Stimulated activated naive CD8-positive, alpha-beta T cell treated with anti-CD3 and anti-CD28 coated beads, Interleukin-15, amount 100 ng/mL, for 72 hours (primary cell): Measurements from ENCODE around the gene MAP1B.
A peak's percentile ranks its signal among the peaks of the same experiment; 100 is the strongest.

Experiments used
- ATAC-seq: fragments of 150-1000 bp; cut with Tn5 transposase; 2 replicates; pipeline ENCODE4 v1.10.0; 2021; ENCODE audit warnings: mild to moderate bottlenecking, moderate library complexity
- DNase-seq, 2 donors: peaks; one replicate each; pipeline ENCODE4 v3.0.0; 2021 to 2022
- H3K27ac Mint-ChIP-seq, 2 donors: one replicate each; pipeline ENCODE4 v1.8.0; 2022; ENCODE audit warnings: mild to moderate bottlenecking in 2 of 2, mixed read lengths in 2 of 2, moderate library complexity in 2 of 2
- H3K27me3 Mint-ChIP-seq: one replicate; pipeline ENCODE4 v1.8.0; 2022; ENCODE audit warnings: mixed read lengths
- H3K4me1 Mint-ChIP-seq: one replicate; pipeline ENCODE4 v1.8.0; 2022; ENCODE audit warnings: mild to moderate bottlenecking, mixed read lengths
- H3K4me3 Mint-ChIP-seq, 2 donors: one replicate each; pipeline ENCODE4 v1.8.0; 2022; ENCODE audit warnings: mild to moderate bottlenecking in 2 of 2, mixed read lengths in 2 of 2, moderate library complexity in 1 of 2
- H3K9me3 Mint-ChIP-seq, 2 donors: one replicate each; pipeline ENCODE4 v1.8.0; 2022; ENCODE audit warnings: mixed read lengths in 2 of 2

Gene MAP1B

DNA sequence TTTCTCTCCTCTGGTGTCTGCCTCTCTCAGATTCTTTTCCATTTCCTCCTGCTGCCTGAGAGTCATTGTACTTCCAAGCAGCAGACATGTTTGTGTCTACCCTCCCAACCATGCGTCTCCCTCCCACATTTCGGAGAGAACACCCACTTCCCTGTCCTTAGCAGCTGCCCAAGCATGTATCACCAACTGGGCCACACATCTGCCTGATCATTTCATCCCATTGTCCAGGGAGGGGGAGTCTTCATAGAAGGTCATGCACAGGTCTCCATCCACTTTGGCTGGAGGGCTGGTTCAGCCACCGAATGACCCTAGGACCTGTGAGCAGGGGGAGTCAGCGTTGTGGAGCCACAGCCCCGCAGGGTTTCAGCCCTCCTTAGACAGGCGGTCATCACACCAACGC lies 75.4 kb downstream of the MAP1B start:
- Mint-ChIP-seq H3K4me3 (no peak overlapping the region), H3K27ac (no peak overlapping the region), H3K4me1 (no peaks in the 10 kb centered on the region), H3K27me3 (peaks cover 44% of the 10 kb centered on the region), H3K9me3 (no peaks in the 10 kb centered on the region)
- ATAC-seq (no peak), DNase-seq (no peak)

DNA sequence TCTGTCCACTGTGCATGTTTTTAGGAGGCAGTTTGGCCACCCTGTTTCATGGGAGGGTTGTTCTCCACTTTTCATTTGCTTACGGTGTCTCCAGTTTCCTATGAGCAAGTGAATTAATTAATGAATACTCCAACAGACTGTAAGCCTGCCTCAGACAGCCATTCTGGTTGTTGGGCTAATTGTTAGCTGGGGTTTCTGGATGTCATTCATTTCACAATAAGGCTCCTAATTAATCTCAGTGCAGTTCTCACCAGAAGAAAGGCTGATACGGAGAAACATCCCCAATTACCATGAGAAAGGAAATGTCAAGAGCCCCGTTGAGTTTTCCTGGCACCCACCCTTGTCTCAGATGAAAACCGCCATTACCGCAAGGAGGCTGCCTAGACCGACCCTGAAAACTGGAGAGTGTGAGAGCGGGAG lies 75.8 kb downstream of the MAP1B start:
- ATAC-seq (no peak), DNase-seq (no peak)
- no peaks in the 10 kb centered on the region for H3K4me1 Mint-ChIP-seq
- H3K4me3 Mint-ChIP-seq, result no peak overlapping the region
- no peak overlapping the region for H3K27ac Mint-ChIP-seq
- H3K27me3 Mint-ChIP-seq, result peaks cover 39% of the 10 kb centered on the region
- no peaks in the 10 kb centered on the region for H3K9me3 Mint-ChIP-seq

- Mint-ChIP-seq H3K27me3 (peaks cover 31% of the 10 kb centered on the region), H3K27ac (no peak overlapping the region), H3K9me3 (no peaks in the 10 kb centered on the region), H3K4me3 (no peak overlapping the region), H3K4me1 (no peaks in the 10 kb centered on the region)
- ATAC-seq (no peak), DNase-seq (no peak)
Observed at GRCh38 chr5:72184408-72184807, 77.1 kb downstream of the MAP1B start.

DNA sequence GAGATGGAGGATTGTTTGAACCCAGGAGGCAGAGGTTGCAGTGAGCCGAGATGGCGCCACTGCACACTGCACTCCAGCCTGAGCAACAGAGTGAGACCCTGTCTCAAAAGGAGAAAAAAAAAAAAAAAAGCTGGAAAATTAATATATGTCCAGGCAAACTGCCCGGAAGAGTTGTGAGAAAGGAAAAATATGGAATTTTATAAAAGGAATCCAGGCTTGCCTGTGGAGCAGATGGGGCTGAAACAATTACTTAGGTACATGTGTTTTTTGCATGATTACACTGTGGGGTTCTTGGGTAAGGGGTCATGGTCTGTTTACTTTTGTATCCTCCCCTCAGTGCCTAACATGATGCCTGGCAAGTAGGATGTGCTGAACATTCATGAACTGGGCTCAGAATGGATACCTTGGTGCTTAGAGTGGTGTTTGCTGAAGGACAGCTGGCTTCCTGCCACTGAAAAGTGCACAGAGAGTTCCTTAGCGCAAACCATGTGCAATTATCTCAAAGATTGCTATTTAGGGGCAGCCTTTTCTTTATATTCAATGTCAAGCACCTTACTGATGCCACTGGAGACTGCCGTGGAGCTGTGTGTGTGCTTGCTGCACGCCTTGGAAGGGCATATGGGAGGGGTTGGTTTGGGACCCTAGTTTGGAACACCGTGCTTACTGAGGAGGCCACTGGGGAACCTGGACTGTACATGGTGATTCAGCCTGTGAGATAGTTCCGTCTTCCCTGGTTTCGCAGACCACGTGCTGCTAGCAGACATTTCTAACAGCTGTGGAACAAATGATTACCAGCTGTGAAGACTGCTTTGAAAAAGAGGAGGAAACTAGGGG lies 78.4 kb downstream of the MAP1B start:
- Mint-ChIP-seq H3K27ac (no peak overlapping the region), H3K4me3 (no peak overlapping the region), H3K27me3 (peaks cover 29% of the 10 kb centered on the region)

DNA sequence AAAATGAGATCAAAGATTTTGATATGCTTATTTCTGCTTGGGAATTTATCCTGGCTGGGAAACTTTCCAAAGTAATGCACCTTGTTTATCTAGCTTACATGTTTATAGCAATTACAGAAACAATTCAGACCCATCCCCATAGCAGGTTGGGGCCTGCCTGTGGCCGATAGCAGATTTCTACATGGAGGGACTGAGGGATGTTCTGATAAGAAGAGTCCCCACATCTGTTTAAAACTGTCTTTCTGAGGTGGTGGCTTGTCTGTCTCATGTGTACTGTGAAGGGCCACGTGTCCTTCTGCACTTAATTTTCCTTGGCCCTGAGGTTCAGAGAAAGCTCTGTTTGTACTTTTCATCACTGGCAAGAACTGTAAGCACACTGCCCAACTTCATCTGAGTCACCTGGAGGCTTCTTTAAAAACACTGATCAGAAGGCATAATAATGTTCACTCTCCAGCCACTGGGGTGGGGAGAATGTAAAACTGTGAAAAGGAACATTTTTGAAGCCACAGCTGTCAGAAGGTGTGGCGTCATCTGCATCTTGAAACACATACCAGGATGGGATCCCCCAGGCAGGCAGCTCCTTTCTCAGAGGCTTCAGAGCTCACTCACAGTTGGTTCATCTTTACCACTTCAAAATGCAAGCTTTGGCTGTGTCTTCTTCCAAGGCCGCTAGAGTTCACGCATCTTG lies 80.3 kb downstream of the MAP1B start:
- H3K27me3 Mint-ChIP-seq, result peaks cover 31% of the 10 kb centered on the region
- DNase-seq (peak in 1 of 2 donors; percentile 27), ATAC-seq (peak; percentile 82)
- H3K4me3 Mint-ChIP-seq, result no peak overlapping the region
- H3K4me1 Mint-ChIP-seq, result no peaks in the 10 kb centered on the region
- H3K27ac Mint-ChIP-seq, result no peak overlapping the region
- H3K9me3 Mint-ChIP-seq, result no peaks in the 10 kb centered on the region

More for the DNA sequence above, 78.4 kb downstream of the MAP1B start:
- no peaks in the 10 kb centered on the region for H3K9me3 Mint-ChIP-seq
- ATAC-seq (no peak), DNase-seq (no peak)
- H3K4me1 Mint-ChIP-seq, result no peaks in the 10 kb centered on the region

GRCh38 chr5:72188166-72188565 lies 80.9 kb downstream of the MAP1B start:
- H3K27ac Mint-ChIP-seq, result no peak overlapping the region
- H3K4me1 Mint-ChIP-seq, result no peaks in the 10 kb centered on the region
- no peaks in the 10 kb centered on the region for H3K9me3 Mint-ChIP-seq
- H3K27me3 Mint-ChIP-seq, result peaks cover 28% of the 10 kb centered on the region
- ATAC-seq, result no peak
- no peak for DNase-seq
- no peak overlapping the region for H3K4me3 Mint-ChIP-seq

DNA sequence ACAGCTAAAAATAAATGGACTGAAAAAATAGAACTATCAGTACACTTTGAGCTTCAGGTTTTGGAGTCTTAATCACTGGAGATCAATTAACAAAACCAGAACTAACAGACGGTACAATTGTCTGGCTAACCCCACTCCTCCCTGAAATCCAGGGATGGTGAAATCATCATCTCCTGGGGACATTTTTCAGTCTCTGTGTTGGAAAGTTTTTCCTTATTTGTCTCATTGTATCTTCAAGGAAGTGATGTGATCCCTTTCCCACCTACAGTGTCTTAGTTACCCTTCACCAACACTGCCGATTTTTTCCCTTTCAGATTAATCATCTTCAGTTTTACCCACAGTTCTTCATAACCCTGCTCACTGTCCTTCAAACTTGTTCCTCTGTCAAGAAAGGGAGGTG lies 81.9 kb downstream of the MAP1B start:
- Mint-ChIP-seq H3K4me3 (no peak overlapping the region), H3K27me3 (peaks cover 28% of the 10 kb centered on the region), H3K27ac (no peak overlapping the region), H3K9me3 (no peaks in the 10 kb centered on the region), H3K4me1 (no peaks in the 10 kb centered on the region)
- DNase-seq (no peak), ATAC-seq (no peak)

DNA sequence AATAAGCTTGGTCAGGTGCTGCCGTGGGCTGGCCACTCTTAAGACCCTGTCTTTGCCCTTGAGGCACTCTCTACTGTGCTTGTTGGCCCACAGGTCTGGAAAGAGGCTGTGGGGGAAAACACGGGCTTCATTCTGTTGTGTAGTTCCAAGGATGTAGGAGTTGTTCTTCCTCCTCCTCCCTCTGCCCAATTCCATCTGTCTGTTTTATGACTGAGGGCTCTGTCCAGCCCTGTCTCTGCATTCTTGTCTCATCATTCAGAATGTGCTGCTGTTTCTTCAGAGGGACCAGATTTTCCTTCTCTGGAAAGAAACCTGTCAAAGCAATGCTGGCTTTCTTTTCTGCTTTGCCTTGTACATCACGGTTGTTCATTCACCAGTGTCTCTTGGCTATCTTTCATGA lies 84.1 kb downstream of the MAP1B start:
- Mint-ChIP-seq H3K4me1 (peaks cover 7% of the 10 kb centered on the region), H3K27me3 (peaks cover 46% of the 10 kb centered on the region), H3K4me3 (no peak overlapping the region), H3K27ac (no peak overlapping the region), H3K9me3 (peaks cover 14 to 15% of the 10 kb centered on the region in 2 donors)
- DNase-seq (no peak), ATAC-seq (no peak)

- H3K27ac Mint-ChIP-seq, result no peak overlapping the region
- ATAC-seq, result peak; percentile 83
- peaks cover 47% of the 10 kb centered on the region for H3K27me3 Mint-ChIP-seq
Observed at GRCh38 chr5:72194846-72195245, 87.6 kb downstream of the MAP1B start.

DNA sequence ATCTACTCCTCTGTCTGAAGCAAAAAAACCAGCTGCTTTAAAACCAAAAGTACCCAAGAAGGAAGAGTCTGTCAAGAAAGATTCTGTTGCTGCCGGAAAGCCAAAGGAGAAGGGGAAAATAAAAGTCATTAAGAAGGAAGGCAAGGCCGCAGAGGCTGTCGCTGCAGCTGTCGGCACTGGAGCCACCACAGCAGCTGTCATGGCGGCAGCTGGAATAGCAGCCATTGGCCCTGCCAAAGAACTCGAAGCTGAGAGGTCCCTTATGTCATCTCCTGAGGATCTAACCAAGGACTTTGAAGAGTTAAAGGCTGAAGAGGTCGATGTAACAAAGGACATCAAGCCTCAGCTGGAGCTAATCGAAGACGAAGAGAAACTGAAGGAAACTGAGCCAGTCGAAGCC lies 88.3 kb downstream of the MAP1B start:
- H3K9me3 Mint-ChIP-seq, result peaks cover 14 to 15% of the 10 kb centered on the region in 2 donors
- ATAC-seq, result no peak
- no peak overlapping the region for H3K4me3 Mint-ChIP-seq
- peaks cover 44% of the 10 kb centered on the region for H3K27me3 Mint-ChIP-seq
- no peak for DNase-seq
- no peak overlapping the region for H3K27ac Mint-ChIP-seq
- H3K4me1 Mint-ChIP-seq, result peaks cover 7% of the 10 kb centered on the region

More at GRCh38 chr5:72194846-72195245, 87.6 kb downstream of the MAP1B start:
- Mint-ChIP-seq H3K4me1 (peaks cover 7% of the 10 kb centered on the region), H3K4me3 (peak overlapping the region in 1 of 2 donors; percentile 41), H3K9me3 (peaks cover 14 to 15% of the 10 kb centered on the region in 2 donors)
- peak; percentile 5 to 57 for DNase-seq

GRCh38 chr5:72197393-72197792 lies 90.1 kb downstream of the MAP1B start:
- Mint-ChIP-seq H3K4me3 (no peak overlapping the region), H3K27ac (no peak overlapping the region), H3K4me1 (peaks cover 7% of the 10 kb centered on the region), H3K9me3 (peaks cover 14 to 15% of the 10 kb centered on the region in 2 donors), H3K27me3 (peaks cover 31% of the 10 kb centered on the region)
- DNase-seq (no peak), ATAC-seq (no peak)

- ATAC-seq, result no peak
- H3K27ac Mint-ChIP-seq, result no peak overlapping the region
- DNase-seq, result no peak
- H3K4me3 Mint-ChIP-seq, result no peak overlapping the region
- peaks cover 19% of the 10 kb centered on the region for H3K27me3 Mint-ChIP-seq
- H3K4me1 Mint-ChIP-seq, result peaks cover 6% of the 10 kb centered on the region
- H3K9me3 Mint-ChIP-seq, result peaks cover 14 to 15% of the 10 kb centered on the region in 2 donors
Observed at GRCh38 chr5:72199681-72200080, 92.4 kb downstream of the MAP1B start.

DNA sequence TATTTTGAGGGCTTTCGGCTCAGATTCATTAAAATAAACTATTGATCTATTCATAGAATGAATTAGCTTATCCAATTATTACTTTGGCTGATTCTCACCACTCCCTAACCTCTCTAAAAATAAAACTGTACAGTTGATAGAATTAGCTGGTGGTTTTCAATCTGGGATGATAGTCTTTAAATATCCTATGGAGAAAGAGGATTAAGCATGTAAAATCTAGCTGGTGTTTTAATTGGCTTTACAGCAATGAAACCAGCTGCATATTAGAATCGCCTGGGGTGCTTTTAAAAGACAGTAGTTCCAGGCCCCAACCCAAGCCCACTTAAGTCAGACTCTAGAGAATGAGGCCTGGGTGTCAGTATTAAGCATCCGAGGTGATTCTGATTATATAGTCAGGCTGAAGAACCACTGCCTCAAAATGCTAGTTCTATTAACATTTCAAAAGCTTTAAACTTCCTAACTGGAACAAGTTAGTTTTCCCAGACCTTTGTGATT lies 95.1 kb downstream of the MAP1B start:
- Mint-ChIP-seq H3K9me3 (peaks cover 0 to 5% of the 10 kb centered on the region in 2 donors), H3K4me1 (no peaks in the 10 kb centered on the region), H3K27ac (no peak overlapping the region), H3K4me3 (no peak overlapping the region), H3K27me3 (no peaks in the 10 kb centered on the region)
- no peak for ATAC-seq
- no peak for DNase-seq

DNA sequence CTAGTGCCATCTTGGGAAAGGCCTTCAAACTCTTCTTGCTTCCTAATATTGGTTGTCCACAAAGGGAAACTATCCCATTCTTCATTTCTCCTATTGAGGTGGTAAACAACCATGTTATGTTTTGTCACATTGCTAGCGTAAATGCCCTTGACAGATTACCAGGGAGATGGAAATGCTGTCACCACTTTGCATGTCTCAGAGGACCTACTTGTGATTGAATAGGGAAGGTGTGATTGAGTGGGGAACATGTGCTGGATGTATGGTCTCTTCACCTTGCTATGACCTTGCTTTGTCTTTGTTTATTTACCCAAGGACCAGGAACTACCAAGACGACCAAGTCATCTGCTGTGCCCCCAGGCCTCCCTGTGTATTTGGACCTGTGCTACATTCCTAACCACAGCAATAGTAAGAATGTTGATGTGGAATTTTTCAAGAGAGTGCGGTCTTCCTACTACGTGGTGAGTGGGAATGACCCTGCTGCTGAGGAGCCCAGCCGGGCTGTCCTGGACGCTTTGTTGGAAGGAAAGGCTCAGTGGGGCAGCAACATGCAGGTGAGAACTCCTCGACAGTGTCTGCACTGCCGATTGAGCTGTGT lies 96.1 kb downstream of the MAP1B start:
- peaks cover 5% of the 10 kb centered on the region for H3K4me1 Mint-ChIP-seq
- H3K27me3 Mint-ChIP-seq, result no peaks in the 10 kb centered on the region
- H3K4me3 Mint-ChIP-seq, result no peak overlapping the region
- no peak for ATAC-seq
- peaks cover 0 to 5% of the 10 kb centered on the region in 2 donors for H3K9me3 Mint-ChIP-seq
- H3K27ac Mint-ChIP-seq, result no peak overlapping the region
- DNase-seq, result no peak

- DNase-seq (no peak), ATAC-seq (no peak)
- H3K27ac Mint-ChIP-seq, result no peak overlapping the region
- H3K9me3 Mint-ChIP-seq, result peaks cover 0 to 5% of the 10 kb centered on the region in 2 donors
- peaks cover 5% of the 10 kb centered on the region for H3K4me1 Mint-ChIP-seq
- H3K4me3 Mint-ChIP-seq, result no peak overlapping the region
- H3K27me3 Mint-ChIP-seq, result no peaks in the 10 kb centered on the region
Observed at GRCh38 chr5:72204946-72205345, 97.7 kb downstream of the MAP1B start.
